ENCODE data around the gene PPIB. TPM values are rescaled to one million over a fixed set of nuclear protein-coding genes. Genes with fewer than 3 reads are reported as not detected.
"Not testable (repeated sequence)": the region's sequence is repeated elsewhere in the genome, so short reads cannot be mapped to it uniquely, and the experiment has no call there.

The PPIB gene
- total RNA-seq, 1 donor from 2014 or later: 713 TPM

GRCh38 chr15:64125978-64126377, 36.8 kb downstream of the PPIB start:
- no peak for DNase-seq (ENCODE audit: low spot score)
- Mint-ChIP-seq H3K4me3 (ENCODE audit: unreplicated experiment) (no peak overlapping the region), H3K27ac (ENCODE audit: unreplicated experiment) (no peak overlapping the region), H3K4me1 (ENCODE audit: low read depth) (no peaks in the 10 kb centered on the region), H3K36me3 (ENCODE audit: low read depth) (peaks cover 37% of the 10 kb centered on the region), H3K9me3 (ENCODE audit: low read depth) (no peaks in the 10 kb centered on the region), H3K27me3 (ENCODE audit: low read depth) (no peaks in the 10 kb centered on the region)
- no peak for TF ChIP-seq CTCF (IDR thresholded peaks at IDR 0.05)

GRCh38 chr15:64122936-64123351, 39.9 kb downstream of the PPIB start:
- Mint-ChIP-seq H3K36me3 (ENCODE audit: low read depth) (peaks cover 34% of the 10 kb centered on the region), H3K27ac (ENCODE audit: unreplicated experiment) (no peak overlapping the region), H3K4me1 (ENCODE audit: low read depth) (no peaks in the 10 kb centered on the region), H3K4me3 (ENCODE audit: unreplicated experiment) (no peak overlapping the region), H3K27me3 (ENCODE audit: low read depth) (no peaks in the 10 kb centered on the region), H3K9me3 (ENCODE audit: low read depth) (no peaks in the 10 kb centered on the region)
- no peak for TF ChIP-seq CTCF (IDR thresholded peaks at IDR 0.05)
- no peak for DNase-seq (ENCODE audit: low spot score)

- DNase-seq (ENCODE audit: low spot score): no peak
- no peak for TF ChIP-seq CTCF (IDR thresholded peaks at IDR 0.05)
- Mint-ChIP-seq H3K4me1 (ENCODE audit: low read depth) (no peaks in the 10 kb centered on the region), H3K9me3 (ENCODE audit: low read depth) (no peaks in the 10 kb centered on the region), H3K4me3 (ENCODE audit: unreplicated experiment) (no peak overlapping the region), H3K27me3 (ENCODE audit: low read depth) (no peaks in the 10 kb centered on the region), H3K36me3 (ENCODE audit: low read depth) (peaks cover 29% of the 10 kb centered on the region), H3K27ac (ENCODE audit: unreplicated experiment) (no peak overlapping the region)
Measured at GRCh38 chr15:64122444-64122843, 40.4 kb downstream of the PPIB start.

GRCh38 chr15:64121614-64122013, 41.2 kb downstream of the PPIB start:
- H3K4me3 Mint-ChIP-seq (ENCODE audit: unreplicated experiment): no peak overlapping the region
- no peaks in the 10 kb centered on the region for H3K27me3 Mint-ChIP-seq (ENCODE audit: low read depth)
- no peak for TF ChIP-seq CTCF (IDR thresholded peaks at IDR 0.05)
- no peak overlapping the region for H3K27ac Mint-ChIP-seq (ENCODE audit: unreplicated experiment)
- no peaks in the 10 kb centered on the region for H3K9me3 Mint-ChIP-seq (ENCODE audit: low read depth)
- peaks cover 26% of the 10 kb centered on the region for H3K36me3 Mint-ChIP-seq (ENCODE audit: low read depth)
- no peak for DNase-seq (ENCODE audit: low spot score)
- peaks cover 2% of the 10 kb centered on the region for H3K4me1 Mint-ChIP-seq (ENCODE audit: low read depth)

- H3K27ac Mint-ChIP-seq (ENCODE audit: unreplicated experiment); H3K4me3 Mint-ChIP-seq (ENCODE audit: unreplicated experiment); H3K27me3 Mint-ChIP-seq (ENCODE audit: low read depth); DNase-seq (ENCODE audit: low spot score); H3K9me3 Mint-ChIP-seq (ENCODE audit: low read depth); H3K4me1 Mint-ChIP-seq (ENCODE audit: low read depth): not testable (repeated sequence)
- H3K36me3 Mint-ChIP-seq (ENCODE audit: low read depth): peaks cover 22% of the 10 kb centered on the region
Measured at GRCh38 chr15:64120322-64120721, 42.5 kb downstream of the PPIB start.

- TF ChIP-seq CTCF (IDR thresholded peaks at IDR 0.05): no peak
- no peaks in the 10 kb centered on the region for H3K9me3 Mint-ChIP-seq (ENCODE audit: low read depth)
- peaks cover 2% of the 10 kb centered on the region for H3K4me1 Mint-ChIP-seq (ENCODE audit: low read depth)
- no peak overlapping the region for H3K4me3 Mint-ChIP-seq (ENCODE audit: unreplicated experiment)
- H3K27ac Mint-ChIP-seq (ENCODE audit: unreplicated experiment): no peak overlapping the region
- no peak for DNase-seq (ENCODE audit: low spot score)
- no peaks in the 10 kb centered on the region for H3K27me3 Mint-ChIP-seq (ENCODE audit: low read depth)
- peaks cover 25% of the 10 kb centered on the region for H3K36me3 Mint-ChIP-seq (ENCODE audit: low read depth)
Measured at GRCh38 chr15:64117759-64118487, 44.9 kb downstream of the PPIB start.

All from chondrocyte (in vitro differentiated cells).